A549 (cell line): ENCODE results near the gene MTFMT.

Experiments
- CHD4 ChIP-seq: fragments of 200-600 bp; sonication (generic); IDR thresholded peaks from 2 replicates; pipeline ENCODE4 v1.6.1; 2016; ENCODE audit warnings: antibody characterized with exemption, mild to moderate bottlenecking, borderline replicate concordance
- REST ChIP-seq: fragments of 200-600 bp; sonication (generic); IDR thresholded peaks from 2 replicates; pipeline ENCODE4 v1.6.1; 2016; ENCODE audit warnings: antibody characterized with exemption, mild to moderate bottlenecking, moderate library complexity

- TF ChIP-seq CHD4 (no peak), REST (no peak)
These were observed 36.7 kb upstream of the MTFMT start for GRCh38 chr15:65066001-65066634.
